Activated CD4-positive, CD25-positive, alpha-beta regulatory T cell treated with anti-CD3 and anti-CD28 coated beads, Interleukin-2, amount 50 U/mL, for 72 hours (primary cell): ENCODE measurements around the gene DENND1A.

Experiments
- DNase-seq: peaks from one replicate; pipeline ENCODE4 v3.0.0; 2021

Gene DENND1A

GRCh38 chr9:123481209-123481865 is 448.6 kb downstream of the DENND1A start:
- no peak for DNase-seq

- DNase-seq: no peak
These were observed 449.1 kb downstream of the DENND1A start for GRCh38 chr9:123480791-123481190.

- no peak for DNase-seq
These were observed 449.8 kb downstream of the DENND1A start for GRCh38 chr9:123480096-123480495.

GRCh38 chr9:123478967-123479602 is 450.8 kb downstream of the DENND1A start:
- DNase-seq: no peak

GRCh38 chr9:123478160-123478559 is 451.8 kb downstream of the DENND1A start:
- no peak for DNase-seq

- no peak for DNase-seq
These were observed 454.5 kb downstream of the DENND1A start for GRCh38 chr9:123475407-123475806.

- no peak for DNase-seq
These were observed 456.9 kb downstream of the DENND1A start for GRCh38 chr9:123472862-123473614.

- no peak for DNase-seq
These were observed 457.9 kb downstream of the DENND1A start for GRCh38 chr9:123471843-123472570.

GRCh38 chr9:123470991-123471770 is 458.7 kb downstream of the DENND1A start:
- no peak for DNase-seq

- no peak for DNase-seq
These were observed 459.7 kb downstream of the DENND1A start for GRCh38 chr9:123470121-123470782.

GRCh38 chr9:123469282-123469681 is 460.6 kb downstream of the DENND1A start:
- no peak for DNase-seq

GRCh38 chr9:123468541-123468940 is 461.4 kb downstream of the DENND1A start:
- no peak for DNase-seq

GRCh38 chr9:123465304-123465703 is 464.6 kb downstream of the DENND1A start:
- DNase-seq: no peak

GRCh38 chr9:123460091-123460490 is 469.8 kb downstream of the DENND1A start:
- DNase-seq: no peak

GRCh38 chr9:123457583-123457982 is 472.3 kb downstream of the DENND1A start:
- DNase-seq: no peak

- no peak for DNase-seq
These were observed 473.9 kb downstream of the DENND1A start for GRCh38 chr9:123456011-123456410.

GRCh38 chr9:123455187-123455586 is 474.7 kb downstream of the DENND1A start:
- no peak for DNase-seq

- no peak for DNase-seq
These were observed 475.6 kb downstream of the DENND1A start for GRCh38 chr9:123454361-123454760.

GRCh38 chr9:123453831-123454321 is 476.1 kb downstream of the DENND1A start:
- DNase-seq: no peak

- no peak for DNase-seq
These were observed 476.8 kb downstream of the DENND1A start for GRCh38 chr9:123453076-123453667.

- no peak for DNase-seq
These were observed 478.9 kb downstream of the DENND1A start for GRCh38 chr9:123450996-123451395.
